SW 1271 (cell line): ENCODE data around the gene LRMDA.

Experiments
- DNase-seq, 2 experiments: peaks; one replicate each; lab custom pipeline; 2025; lab: John Stamatoyannopoulos, UW

The LRMDA gene

DNA sequence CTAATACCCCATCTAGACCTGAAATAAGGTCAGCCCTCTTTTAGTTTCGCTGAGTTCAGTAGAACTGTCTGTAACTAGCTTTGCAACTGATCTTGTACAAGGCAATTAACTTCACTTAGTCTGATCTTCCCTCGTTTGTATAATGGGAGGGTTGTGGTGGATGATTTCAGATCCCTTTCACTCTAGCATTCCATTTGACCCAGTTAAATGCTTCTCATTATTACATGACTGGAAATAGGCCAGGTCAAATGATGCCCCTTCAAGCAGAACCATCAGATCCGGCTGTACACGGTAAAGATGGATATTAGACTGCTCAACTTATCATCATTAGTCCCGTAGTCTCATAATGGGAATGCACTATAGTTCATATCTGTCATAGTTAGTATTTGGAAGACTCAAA lies 1009.0 kb downstream of the LRMDA start:
- DNase-seq = no peak

DNA sequence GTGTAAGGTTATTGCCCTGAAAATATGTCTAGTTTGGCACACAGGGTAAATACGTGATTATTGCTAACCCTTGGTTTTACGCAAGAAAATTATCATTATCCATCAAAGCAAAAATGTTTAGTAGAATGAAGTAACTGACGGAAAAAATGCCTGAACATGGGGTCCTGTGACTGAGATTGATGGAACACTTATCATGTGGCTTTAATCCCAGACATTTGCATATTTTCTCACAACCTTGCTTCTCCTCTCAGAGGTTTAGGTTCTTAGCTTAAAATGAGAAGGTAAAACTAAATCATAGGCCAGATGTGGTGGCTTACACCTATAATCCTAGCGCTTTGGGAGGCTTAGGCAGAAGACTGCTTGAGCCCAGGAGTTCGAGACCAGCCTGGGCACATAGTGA lies 1010.7 kb downstream of the LRMDA start:
- no peak for DNase-seq

GRCh38 chr10:76444034-76444800 lies 1012.8 kb downstream of the LRMDA start:
- DNase-seq = no peak

DNA sequence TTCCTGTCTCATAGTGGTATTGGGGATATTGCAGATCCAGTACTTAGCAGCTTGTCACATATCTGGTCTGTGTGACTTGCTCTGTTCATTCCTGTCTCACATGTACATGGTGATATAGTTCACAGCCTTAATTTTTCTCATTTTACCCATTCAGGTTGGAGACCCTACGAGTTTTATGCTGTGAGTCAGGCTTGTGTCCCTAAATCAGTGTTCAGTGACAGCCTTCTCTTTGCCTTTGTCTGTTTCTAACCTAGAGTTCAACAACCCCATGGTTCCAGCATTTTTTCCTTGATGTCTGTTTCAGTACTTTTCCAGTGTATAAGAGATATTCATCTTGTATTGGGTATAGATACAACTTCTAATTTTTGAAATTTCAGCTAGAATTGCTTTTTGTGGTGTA lies 1016.2 kb downstream of the LRMDA start:
- DNase-seq = no peak

DNA sequence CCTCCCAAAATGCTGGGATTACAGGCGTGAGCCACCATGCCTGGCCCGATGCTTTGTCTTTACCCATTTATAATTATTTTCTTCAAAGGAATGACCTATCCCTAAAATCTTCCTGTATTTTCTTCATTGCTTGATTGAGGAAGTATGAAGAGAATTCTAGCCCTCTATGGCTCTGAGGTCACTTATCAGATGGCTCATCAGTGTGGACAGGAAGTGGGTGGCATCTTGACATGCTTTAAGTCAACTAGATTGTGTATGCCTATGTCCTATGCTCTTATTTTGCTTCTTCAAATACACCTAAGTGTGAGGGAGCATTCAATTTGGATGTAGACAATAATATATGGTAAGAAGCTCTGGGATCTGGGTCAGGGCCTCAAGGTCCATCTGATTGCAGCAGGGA lies 1020.5 kb downstream of the LRMDA start:
- no peak for DNase-seq

DNA sequence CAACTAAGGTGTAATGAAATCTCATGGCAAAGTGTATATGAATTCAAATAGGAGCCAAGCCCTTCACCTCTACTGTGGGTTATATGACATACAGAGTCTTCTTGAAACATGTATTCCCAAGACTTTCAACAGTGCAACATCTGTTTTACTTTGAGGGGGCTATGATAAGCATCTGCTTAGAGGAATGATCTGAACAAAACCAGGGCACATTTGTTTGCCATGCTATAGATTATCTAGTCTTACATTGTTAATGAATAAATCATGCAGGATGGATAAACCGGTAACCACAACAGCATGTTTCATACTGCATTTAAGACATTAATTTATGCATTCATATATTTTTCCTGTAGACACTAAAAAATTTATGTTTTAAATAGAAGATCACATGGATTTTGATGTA lies 1021.9 kb downstream of the LRMDA start:
- DNase-seq = no peak

DNA sequence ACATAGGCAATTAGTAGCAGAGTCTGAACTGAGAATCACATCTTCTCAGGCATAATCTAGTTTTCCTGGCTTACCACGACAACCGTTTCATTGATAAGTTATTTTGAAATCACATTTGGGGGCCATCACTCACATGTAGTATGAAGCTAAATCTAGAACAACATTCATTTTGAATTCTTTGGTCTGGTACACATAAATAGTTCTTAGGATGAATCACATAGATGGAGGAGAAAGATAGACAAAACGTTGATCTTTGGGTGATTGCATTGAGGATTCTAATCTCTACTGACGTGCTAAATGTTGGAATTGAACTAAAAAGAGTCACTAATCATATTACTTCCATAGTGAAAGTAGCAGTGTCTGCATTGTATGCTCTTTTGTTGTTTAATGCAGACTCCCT lies 1022.6 kb downstream of the LRMDA start:
- no peak for DNase-seq

- no peak for DNase-seq
Measured at GRCh38 chr10:76454506-76455140, 1023.2 kb downstream of the LRMDA start.

- DNase-seq = no peak
Measured at GRCh38 chr10:76456197-76456596, 1024.8 kb downstream of the LRMDA start.

- DNase-seq = no peak
Measured at GRCh38 chr10:76459016-76459730, 1027.7 kb downstream of the LRMDA start.

- no peak for DNase-seq
Measured at GRCh38 chr10:76461024-76461423, 1029.6 kb downstream of the LRMDA start.

GRCh38 chr10:76463111-76463510 lies 1031.7 kb downstream of the LRMDA start:
- no peak for DNase-seq

DNA sequence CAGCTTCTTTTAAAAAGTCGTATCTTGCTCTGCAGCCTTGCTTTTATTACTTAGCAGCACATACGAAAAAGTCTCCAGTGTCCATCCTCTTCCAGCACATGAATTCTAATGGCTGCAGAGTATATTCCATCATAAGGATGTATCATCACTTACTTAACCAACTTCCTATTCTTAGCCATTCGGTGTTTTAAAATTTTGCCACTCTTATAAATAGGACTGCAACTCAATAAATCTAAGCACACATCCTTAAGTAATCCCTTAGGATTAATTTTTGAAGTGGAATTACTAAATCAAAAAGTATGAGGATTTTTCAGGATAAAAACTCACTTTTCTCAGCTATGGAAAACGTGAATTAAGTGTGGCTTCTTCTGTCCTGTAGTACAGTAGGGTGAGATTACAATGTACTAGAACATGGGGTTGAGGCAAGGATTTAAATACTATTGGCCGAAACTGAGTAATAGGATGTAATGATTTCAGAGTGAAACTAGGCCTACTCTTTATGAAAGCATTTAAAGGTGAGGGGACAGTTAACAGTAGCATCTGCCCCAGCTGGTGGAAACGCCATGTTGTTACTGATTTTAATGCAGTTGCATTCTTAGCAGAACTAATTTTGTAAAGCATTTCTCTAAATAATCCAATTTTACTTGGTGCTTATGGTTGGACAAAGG lies 1035.5 kb downstream of the LRMDA start:
- no peak for DNase-seq

- DNase-seq = no peak
Measured at GRCh38 chr10:76469675-76470074, 1038.3 kb downstream of the LRMDA start.

- DNase-seq = no peak
Measured at GRCh38 chr10:76479103-76479790, 1047.8 kb downstream of the LRMDA start.

- DNase-seq = no peak
Measured at GRCh38 chr10:76481178-76481577, 1049.8 kb downstream of the LRMDA start.

DNA sequence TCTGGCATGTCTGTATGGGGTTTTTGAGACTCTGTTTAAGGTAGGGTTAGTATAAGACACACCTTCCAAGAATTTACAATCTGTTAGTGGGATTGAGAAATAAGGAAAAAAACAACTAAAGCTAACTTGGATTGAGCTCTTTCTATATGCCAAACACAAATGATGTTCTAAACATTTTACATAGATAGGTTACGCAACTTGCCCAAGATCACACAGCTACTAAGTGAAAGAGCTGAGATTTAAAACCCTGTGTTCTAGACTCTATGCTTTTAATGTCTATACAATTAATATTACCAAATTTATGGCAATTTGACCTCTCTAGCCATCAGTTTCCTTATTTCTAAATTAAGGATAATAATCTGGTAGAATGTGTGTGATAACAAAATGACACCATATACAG lies 1056.2 kb downstream of the LRMDA start:
- no peak for DNase-seq

- no peak for DNase-seq
Measured at GRCh38 chr10:76488602-76489001, 1057.2 kb downstream of the LRMDA start.

- no peak for DNase-seq
Measured at GRCh38 chr10:76491216-76491615, 1059.8 kb downstream of the LRMDA start.

DNA sequence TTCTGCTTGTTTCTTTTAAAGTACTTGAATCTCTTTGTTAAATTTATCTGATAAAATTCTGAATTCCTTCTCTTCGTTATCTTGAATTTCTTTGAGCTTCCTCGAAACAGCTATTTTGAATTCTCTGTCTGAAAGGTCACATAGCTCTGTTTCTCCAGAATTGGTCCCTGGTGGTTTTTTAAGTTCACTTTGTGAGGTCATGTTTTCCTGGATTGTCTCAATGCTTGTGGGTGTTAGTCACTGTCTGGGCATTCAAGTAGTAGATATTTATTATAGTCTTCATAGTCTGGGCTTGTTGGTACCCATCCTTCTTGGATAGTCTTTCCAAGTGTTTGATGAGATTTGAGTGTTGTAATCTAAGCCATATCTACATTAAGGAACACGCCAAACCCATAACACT lies 1060.6 kb downstream of the LRMDA start:
- no peak for DNase-seq

DNA sequence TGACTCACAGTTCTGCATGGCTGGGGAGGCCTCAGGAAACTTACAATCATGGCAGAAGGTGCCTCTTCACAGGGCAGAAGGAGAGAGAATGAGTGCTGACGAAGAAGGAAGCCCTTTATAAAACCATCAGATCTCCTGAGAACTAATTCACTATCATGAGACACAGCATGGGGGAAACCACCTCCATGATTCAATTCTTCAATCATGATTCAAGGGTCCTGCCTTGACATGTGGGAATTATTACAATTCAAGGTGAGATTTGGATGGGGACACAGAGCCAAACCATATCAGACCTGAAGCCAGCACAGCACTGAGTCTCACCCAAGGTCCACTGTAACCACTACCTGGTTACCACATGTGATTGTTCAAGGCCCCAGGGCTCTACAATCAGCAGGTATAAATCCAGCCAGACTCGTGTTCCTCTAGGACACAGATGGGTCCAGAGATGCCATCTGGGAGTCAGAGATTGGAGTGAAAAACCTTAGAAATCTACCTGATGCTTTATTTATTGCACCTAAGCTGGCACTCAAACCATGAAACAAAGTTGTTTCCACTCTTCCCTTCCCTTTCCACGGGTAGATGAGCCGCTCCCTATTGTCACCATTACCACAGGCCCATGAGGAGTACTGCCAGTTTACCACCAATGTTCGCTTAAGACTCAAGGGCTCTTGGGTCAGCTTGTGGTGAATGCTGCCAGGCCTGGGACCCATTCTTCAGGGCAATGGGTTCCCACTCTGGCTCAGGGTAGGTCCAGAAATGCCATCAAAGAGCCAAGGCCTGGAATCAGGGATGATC lies 1061.5 kb downstream of the LRMDA start:
- DNase-seq = no peak
